OCI-LY3 (cell line): ENCODE measurements around the gene NYAP1.
"Not testable (repeated sequence)": the region's sequence is repeated elsewhere in the genome, so short reads cannot be mapped to it uniquely, and the experiment has no call there.

Experiments used
- H2AFZ ChIP-seq: fragments of 200-600, 300-600 bp; shearing (Covaris generic); 2 replicates; pipeline ENCODE4 v1.6.0; 2014; ENCODE audit warnings: antibody characterized with exemption, low read depth, low read length
- H3K27ac ChIP-seq: fragments of 200-600, 300-600 bp; sonication (generic); 2 replicates; pipeline ENCODE4 v1.5.1; 2014; ENCODE audit warnings: mild to moderate bottlenecking, low read length, moderate library complexity, mixed read lengths
- H3K27me3 ChIP-seq: fragments of 200-600, 300-600 bp; sonication (generic); 2 replicates; pipeline ENCODE4 v1.6.1; 2014; ENCODE audit warnings: low read depth, low read length, mixed read lengths
- H3K36me3 ChIP-seq: fragments of 200-600, 300-600 bp; sonication (generic); replicated peaks from 2 replicates; pipeline ENCODE3; 2014; ENCODE audit warnings: low read depth, low read length, mixed read lengths
- H3K4me1 ChIP-seq: fragments of 300-600, 200-600 bp; sonication (generic); 2 replicates; pipeline ENCODE4 v1.6.1; 2014; ENCODE audit warnings: low read length, mixed read lengths
- H3K4me2 ChIP-seq: fragments of 200-600, 300-600 bp; sonication (generic); 2 replicates; pipeline ENCODE4 v1.6.1; 2014; ENCODE audit warnings: low read length, mixed read lengths
- H3K4me3 ChIP-seq: fragments of 300-600, 200-600 bp; sonication (generic); 2 replicates; pipeline ENCODE4 v1.5.1; 2014; ENCODE audit warnings: antibody characterized with exemption, mild to moderate bottlenecking, low read length, moderate library complexity
- H3K79me2 ChIP-seq: fragments of 300-600, 200-600 bp; shearing (Covaris generic); 2 replicates; pipeline ENCODE4 v1.6.1; 2014; ENCODE audit warnings: mild to moderate bottlenecking, low read length, mixed read lengths
- H3K9ac ChIP-seq: fragments of 300-600, 200-600 bp; shearing (Covaris generic); 2 replicates; pipeline ENCODE4 v1.6.0; 2014; ENCODE audit warnings: mild to moderate bottlenecking, low read length, moderate library complexity
- H3K9me3 ChIP-seq: fragments of 200-600, 300-600 bp; shearing (Covaris generic); 2 replicates; pipeline ENCODE4 v1.6.1; 2014; ENCODE audit warnings: low read length, mixed read lengths; ENCODE audit not compliant: insufficient read depth
- H4K20me1 ChIP-seq: fragments of 200-600, 300-600 bp; sonication (generic); 2 replicates; pipeline ENCODE4 v1.6.1; 2016; ENCODE audit warnings: low read length, mixed read lengths; ENCODE audit not compliant: insufficient read depth
- EZH2phosphoT487 ChIP-seq: fragments of 200-600 bp; shearing (Covaris generic); IDR thresholded peaks from 2 replicates; pipeline ENCODE4 v1.6.1; 2018; ENCODE audit warnings: antibody characterized with exemption, mixed run types, low read depth
- TF ChIP-seq, protein P1 (sequence below): fragments of 200-600, 300-600 bp; sonication (generic); IDR thresholded peaks from 2 replicates; pipeline ENCODE4 v1.5.1; 2014; ENCODE audit warnings: antibody characterized with exemption, low read length, low read depth

Gene NYAP1

DNA sequence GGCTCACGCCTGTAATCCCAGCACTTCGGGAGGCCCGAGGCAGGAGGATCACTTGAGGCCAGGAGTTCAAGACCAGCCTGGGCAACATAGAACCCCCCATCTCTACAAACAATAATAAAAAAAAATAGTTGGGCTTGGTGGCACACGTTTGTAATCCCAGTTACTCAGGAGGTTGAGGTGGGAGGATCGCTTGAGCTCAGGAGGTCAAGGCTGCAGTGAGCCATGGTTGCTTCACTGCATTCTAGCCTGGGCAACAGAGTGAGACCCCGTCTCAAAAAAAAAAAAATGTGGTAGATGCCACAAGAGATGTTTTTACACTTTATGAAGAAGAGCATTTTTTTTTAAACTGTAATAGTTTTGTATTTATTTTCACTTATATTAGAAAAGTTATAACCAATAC is 12.8 kb downstream of the NYAP1 start:
- Histone ChIP-seq H3K27ac (no peak overlapping the region), H3K36me3 (no peaks in the 10 kb centered on the region), H3K9ac (no peak overlapping the region), H3K79me2 (no peaks in the 10 kb centered on the region), H4K20me1 (no peaks in the 10 kb centered on the region), H3K27me3 (peaks cover 10% of the 10 kb centered on the region; the same call in 1 of the 2 replicates), H3K4me1 (peaks cover 8% of the 10 kb centered on the region), H3K4me2 (no peak overlapping the region), H3K4me3 (no peak overlapping the region), H2AFZ (no peak overlapping the region), H3K9me3 (no peaks in the 10 kb centered on the region)
- TF ChIP-seq, protein P1, sequence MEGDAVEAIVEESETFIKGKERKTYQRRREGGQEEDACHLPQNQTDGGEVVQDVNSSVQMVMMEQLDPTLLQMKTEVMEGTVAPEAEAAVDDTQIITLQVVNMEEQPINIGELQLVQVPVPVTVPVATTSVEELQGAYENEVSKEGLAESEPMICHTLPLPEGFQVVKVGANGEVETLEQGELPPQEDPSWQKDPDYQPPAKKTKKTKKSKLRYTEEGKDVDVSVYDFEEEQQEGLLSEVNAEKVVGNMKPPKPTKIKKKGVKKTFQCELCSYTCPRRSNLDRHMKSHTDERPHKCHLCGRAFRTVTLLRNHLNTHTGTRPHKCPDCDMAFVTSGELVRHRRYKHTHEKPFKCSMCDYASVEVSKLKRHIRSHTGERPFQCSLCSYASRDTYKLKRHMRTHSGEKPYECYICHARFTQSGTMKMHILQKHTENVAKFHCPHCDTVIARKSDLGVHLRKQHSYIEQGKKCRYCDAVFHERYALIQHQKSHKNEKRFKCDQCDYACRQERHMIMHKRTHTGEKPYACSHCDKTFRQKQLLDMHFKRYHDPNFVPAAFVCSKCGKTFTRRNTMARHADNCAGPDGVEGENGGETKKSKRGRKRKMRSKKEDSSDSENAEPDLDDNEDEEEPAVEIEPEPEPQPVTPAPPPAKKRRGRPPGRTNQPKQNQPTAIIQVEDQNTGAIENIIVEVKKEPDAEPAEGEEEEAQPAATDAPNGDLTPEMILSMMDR, result no peak
- TF ChIP-seq EZH2phosphoT487, result no peak

GRCh38 chr7:100500743-100501142 is 17.0 kb downstream of the NYAP1 start:
- H3K27me3 ChIP-seq, H3K36me3 ChIP-seq, H3K4me2 ChIP-seq, H3K4me3 ChIP-seq, H4K20me1 ChIP-seq, H3K9ac ChIP-seq, H3K27ac ChIP-seq, H3K79me2 ChIP-seq, H2AFZ ChIP-seq, H3K4me1 ChIP-seq, H3K9me3 ChIP-seq: not testable (repeated sequence)

- H4K20me1 ChIP-seq, H3K9me3 ChIP-seq, H3K27ac ChIP-seq, H3K4me3 ChIP-seq, H3K36me3 ChIP-seq, H2AFZ ChIP-seq, H3K79me2 ChIP-seq, H3K9ac ChIP-seq, H3K27me3 ChIP-seq, H3K4me1 ChIP-seq, H3K4me2 ChIP-seq: not testable (repeated sequence)
Measured at GRCh38 chr7:100504031-100504430, 20.3 kb downstream of the NYAP1 start.

DNA sequence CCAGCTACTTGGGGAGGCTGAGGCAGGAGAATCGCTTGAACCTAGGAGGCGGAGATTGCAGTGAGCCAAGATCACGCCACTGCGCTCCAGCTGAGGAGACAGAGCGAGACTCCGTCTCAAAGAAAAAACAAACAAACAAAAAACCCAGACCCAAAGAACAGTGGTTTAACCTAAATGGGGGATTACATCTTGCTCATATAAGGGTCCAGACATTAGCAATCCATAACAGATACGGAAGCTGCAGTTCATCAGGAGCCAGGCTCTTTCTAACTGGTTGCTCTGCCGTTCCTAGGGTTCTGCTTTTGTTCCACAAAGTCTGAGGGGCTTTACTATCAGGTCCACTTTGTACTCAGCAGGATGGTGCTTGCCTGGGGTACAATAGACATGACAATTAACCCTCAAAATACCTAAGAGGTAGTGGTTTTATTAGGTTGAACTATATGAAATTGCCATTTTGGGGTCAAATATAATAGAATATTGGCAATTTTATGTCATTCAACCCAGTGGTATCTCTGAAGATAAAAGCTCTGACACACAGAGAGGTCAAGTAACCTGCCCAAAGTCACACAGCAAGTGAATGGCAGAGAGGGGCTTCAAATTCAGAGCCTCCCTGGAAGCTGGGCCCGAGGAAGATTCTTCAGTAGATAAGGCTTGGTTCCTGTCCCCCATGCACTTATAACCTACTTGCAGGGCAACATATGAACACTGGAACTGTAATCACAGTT is 21.3 kb downstream of the NYAP1 start:
- H3K9me3 ChIP-seq, result no peaks in the 10 kb centered on the region
- H3K4me2 ChIP-seq, result no peak overlapping the region
- H3K4me3 ChIP-seq, result no peak overlapping the region
- no peak overlapping the region for H3K9ac ChIP-seq
- peaks cover 8% of the 10 kb centered on the region for H3K4me1 ChIP-seq
- TF ChIP-seq EZH2phosphoT487, result no peak
- TF ChIP-seq, protein P1, result no peak
- H3K27ac ChIP-seq, result no peak overlapping the region
- H3K36me3 ChIP-seq, result no peaks in the 10 kb centered on the region
- H3K27me3 ChIP-seq, result peaks cover 7% of the 10 kb centered on the region; the same call in 1 of the 2 replicates
- H2AFZ ChIP-seq, result no peak overlapping the region
- no peaks in the 10 kb centered on the region for H3K79me2 ChIP-seq
- no peaks in the 10 kb centered on the region for H4K20me1 ChIP-seq

DNA sequence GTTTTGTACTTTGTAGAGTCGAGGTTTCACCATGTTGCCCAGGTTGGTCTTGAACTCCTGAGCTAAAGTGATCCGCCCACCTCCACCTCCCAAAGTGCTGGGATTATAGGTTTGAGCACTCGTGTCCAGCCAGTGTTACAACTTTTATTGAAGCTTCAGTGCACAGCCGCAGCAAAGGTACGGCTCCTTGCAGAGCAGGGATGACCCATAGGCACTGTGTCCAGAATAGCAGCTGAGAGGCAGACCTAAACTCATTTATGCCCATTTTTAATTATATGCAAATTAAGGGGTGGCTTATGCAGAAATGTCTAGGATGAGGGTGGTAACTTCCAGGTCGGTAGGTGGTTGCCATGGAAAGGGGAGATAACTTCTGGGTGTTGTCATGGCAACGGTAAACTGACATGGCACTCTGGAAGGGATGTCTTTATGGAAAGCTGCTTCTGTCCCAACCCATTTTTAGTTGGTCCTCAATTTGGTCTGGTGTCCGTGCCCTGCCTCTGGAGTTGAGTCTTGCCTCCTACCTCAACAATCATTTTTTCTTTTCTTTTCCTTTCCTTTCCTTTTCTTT is 22.7 kb downstream of the NYAP1 start:
- no peaks in the 10 kb centered on the region for H3K36me3 ChIP-seq
- H3K4me1 ChIP-seq, result peaks cover 8% of the 10 kb centered on the region
- H3K9ac ChIP-seq, result no peak overlapping the region
- no peaks in the 10 kb centered on the region for H3K79me2 ChIP-seq
- H2AFZ ChIP-seq, result no peak overlapping the region
- no peak overlapping the region for H3K4me3 ChIP-seq
- H3K9me3 ChIP-seq, result no peaks in the 10 kb centered on the region
- no peaks in the 10 kb centered on the region for H4K20me1 ChIP-seq
- TF ChIP-seq EZH2phosphoT487, result no peak
- TF ChIP-seq, protein P1, result no peak
- peaks cover 7% of the 10 kb centered on the region; the same call in 1 of the 2 replicates for H3K27me3 ChIP-seq
- H3K4me2 ChIP-seq, result no peak overlapping the region
- no peak overlapping the region for H3K27ac ChIP-seq
